ENCODE results near the gene CEL.
"Not testable (repeated sequence)": the region's sequence is repeated elsewhere in the genome, so short reads cannot be mapped to it uniquely, and the experiment has no call there.

Gene CEL

GRCh38 chr9:133061764-133062145 is at the start of gene CEL:
CEL (plus strand) TSS chr9:133061981; CDS start chr9:133062003, 22 bp downstream.
- not testable (repeated sequence) for DNase-seq (ENCODE audit: low read depth); H3K4me3 ChIP-seq (ENCODE audit: low read length)

GRCh38 chr9:133014696-133015095 is 47.1 kb upstream of the CEL start:
- no peak for DNase-seq (ENCODE audit: low read depth)
- no peak for TF ChIP-seq CTCF (conservative IDR thresholded peaks at IDR 0.05; ENCODE audit: low read length)
- H3K4me3 ChIP-seq (ENCODE audit: low read length) = no peak overlapping the region

- DNase-seq (ENCODE audit: low read depth) = no peak
- TF ChIP-seq CTCF (conservative IDR thresholded peaks at IDR 0.05; ENCODE audit: low read length) = no peak
- H3K4me3 ChIP-seq (ENCODE audit: low read length) = no peak overlapping the region
These were observed 38.5 kb upstream of the CEL start for GRCh38 chr9:133023117-133023890.

GRCh38 chr9:133026426-133026825 is 35.4 kb upstream of the CEL start:
- DNase-seq (ENCODE audit: low read depth) = no peak
- no peak overlapping the region for H3K4me3 ChIP-seq (ENCODE audit: low read length)
- TF ChIP-seq CTCF (conservative IDR thresholded peaks at IDR 0.05; ENCODE audit: low read length) = no peak

- no peak for TF ChIP-seq CTCF (conservative IDR thresholded peaks at IDR 0.05; ENCODE audit: low read length)
- H3K4me3 ChIP-seq (ENCODE audit: low read length) = no peak overlapping the region
- DNase-seq (ENCODE audit: low read depth) = no peak
These were observed 34.6 kb upstream of the CEL start for GRCh38 chr9:133027134-133027533.

- DNase-seq (ENCODE audit: low read depth) = no peak
- TF ChIP-seq CTCF (conservative IDR thresholded peaks at IDR 0.05; ENCODE audit: low read length) = no peak
- H3K4me3 ChIP-seq (ENCODE audit: low read length) = no peak overlapping the region
These were observed 33.6 kb upstream of the CEL start for GRCh38 chr9:133028221-133028620.

- peak overlapping the region; percentile 89 for H3K4me3 ChIP-seq (ENCODE audit: low read length)
- TF ChIP-seq CTCF (conservative IDR thresholded peaks at IDR 0.05; ENCODE audit: low read length) = no peak
- no peak for DNase-seq (ENCODE audit: low read depth)
These were observed 31.8 kb upstream of the CEL start for GRCh38 chr9:133029994-133030316.
